Skin of body (tissue), 1 donor: Measurements from ENCODE around the gene GDAP2. TPM values are rescaled to one million over a fixed set of nuclear protein-coding genes. Genes with fewer than 3 reads are reported as not detected.

Experiments used
- total RNA-seq: library from RNA; depleted of rRNA; stranded (reverse); fragments of >200 nt; gene quantifications from one replicate; pipeline ENCODE4 v1.2.3, GENCODE V29; 2014

GDAP2 gene
- total RNA-seq, 1 donor from 2014 or later = 22.2 TPM

Other genes starting within 250 kb of the GDAP2 start
- 11.6 TPM for gene WDR3, start 118 bp upstream of the GDAP2 start, total RNA-seq